Measurements from ENCODE around the gene KDELR3.

DNA sequence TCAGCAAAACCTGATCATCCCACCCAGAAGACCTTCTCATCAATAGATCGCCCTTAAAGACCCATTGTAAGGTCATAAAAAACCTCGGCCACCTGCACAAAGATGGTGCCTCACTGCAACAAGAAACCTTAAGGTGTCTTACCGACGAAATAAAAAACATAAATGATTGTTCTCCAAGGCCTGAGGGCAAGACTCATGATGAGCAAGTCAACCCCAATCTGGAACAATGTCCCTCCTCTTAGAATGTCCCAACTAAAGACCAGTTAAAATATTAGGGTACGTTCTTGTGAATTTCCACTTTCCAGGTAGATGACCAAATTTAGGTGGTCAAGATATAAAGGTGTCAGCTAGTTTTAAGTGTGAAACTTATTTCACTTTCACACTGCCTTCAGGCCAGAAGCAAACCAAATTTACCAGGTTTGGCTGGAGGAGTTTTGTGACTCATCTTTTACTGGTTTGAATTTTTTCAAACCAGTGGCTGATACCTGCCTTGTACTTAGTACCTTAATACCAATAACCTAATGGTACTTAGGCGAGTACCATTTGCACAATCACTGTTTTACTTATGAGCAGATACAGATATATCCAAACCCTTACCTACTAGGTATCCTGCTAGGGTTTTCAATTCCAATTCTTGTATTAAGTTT lies 14.9 kb downstream of the KDELR3 start:
- TF ChIP-seq, protein P1, sequence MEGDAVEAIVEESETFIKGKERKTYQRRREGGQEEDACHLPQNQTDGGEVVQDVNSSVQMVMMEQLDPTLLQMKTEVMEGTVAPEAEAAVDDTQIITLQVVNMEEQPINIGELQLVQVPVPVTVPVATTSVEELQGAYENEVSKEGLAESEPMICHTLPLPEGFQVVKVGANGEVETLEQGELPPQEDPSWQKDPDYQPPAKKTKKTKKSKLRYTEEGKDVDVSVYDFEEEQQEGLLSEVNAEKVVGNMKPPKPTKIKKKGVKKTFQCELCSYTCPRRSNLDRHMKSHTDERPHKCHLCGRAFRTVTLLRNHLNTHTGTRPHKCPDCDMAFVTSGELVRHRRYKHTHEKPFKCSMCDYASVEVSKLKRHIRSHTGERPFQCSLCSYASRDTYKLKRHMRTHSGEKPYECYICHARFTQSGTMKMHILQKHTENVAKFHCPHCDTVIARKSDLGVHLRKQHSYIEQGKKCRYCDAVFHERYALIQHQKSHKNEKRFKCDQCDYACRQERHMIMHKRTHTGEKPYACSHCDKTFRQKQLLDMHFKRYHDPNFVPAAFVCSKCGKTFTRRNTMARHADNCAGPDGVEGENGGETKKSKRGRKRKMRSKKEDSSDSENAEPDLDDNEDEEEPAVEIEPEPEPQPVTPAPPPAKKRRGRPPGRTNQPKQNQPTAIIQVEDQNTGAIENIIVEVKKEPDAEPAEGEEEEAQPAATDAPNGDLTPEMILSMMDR (IDR thresholded peaks at IDR 0.05), result no peak
- no peak for TF ChIP-seq POLR2A (IDR thresholded peaks at IDR 0.05)
- no peak for TF ChIP-seq POLR2AphosphoS5 (IDR thresholded peaks at IDR 0.05)
- no peak for TF ChIP-seq EP300 (IDR thresholded peaks at IDR 0.05)

All from upper lobe of left lung (tissue), 4 donors.